Activated CD4-positive, CD25-positive, alpha-beta regulatory T cell treated with anti-CD3 and anti-CD28 coated beads, Interleukin-2, amount 50 U/mL, for 72 hours (primary cell): ENCODE data around the gene TSSK2.

Experiments used
- DNase-seq: peaks from one replicate; pipeline ENCODE4 v3.0.0; 2021

The TSSK2 gene

DNA sequence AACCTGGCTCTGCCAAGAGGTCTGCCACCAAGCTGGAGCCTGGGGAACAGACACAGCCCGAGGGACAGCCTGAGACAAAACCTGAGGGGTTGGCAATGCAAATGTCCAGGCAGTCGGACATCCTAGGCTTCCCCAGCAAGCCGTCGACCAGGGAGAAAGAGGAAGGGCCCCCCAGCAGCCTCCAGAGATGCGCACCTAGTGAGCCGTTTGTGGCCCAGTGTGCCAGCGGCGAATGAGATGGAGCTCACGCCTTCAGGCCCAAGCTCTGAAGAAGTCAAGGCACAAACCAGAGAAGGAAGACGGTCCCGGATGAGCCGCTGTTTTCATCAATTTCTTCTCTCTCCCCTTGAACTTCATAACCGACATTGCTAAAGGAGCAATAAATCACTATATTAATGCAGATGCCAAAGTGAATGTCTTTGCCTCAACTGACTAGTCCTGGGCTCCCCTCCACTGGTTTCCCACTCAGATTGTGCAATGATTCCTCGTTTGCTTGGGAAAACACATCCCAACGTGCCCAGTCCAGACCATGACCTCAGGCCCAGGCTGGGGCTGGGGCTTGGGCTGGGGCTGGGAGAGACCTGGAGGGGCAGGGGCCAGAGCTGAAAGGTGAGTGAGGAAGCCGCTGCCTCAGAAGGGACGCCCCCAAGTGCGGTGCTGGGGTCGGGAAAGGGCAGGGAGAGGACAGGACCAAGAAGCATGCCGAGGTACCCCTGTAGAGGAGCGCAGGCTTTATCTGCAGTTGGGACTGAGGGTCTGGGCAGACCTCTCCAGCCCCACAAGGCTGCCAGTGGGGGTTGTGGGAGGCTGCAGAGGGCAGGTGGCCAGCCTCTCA lies 5.4 kb upstream of the TSSK2 start:
- no peak for DNase-seq

GRCh38 chr22:19126309-19127273 lies 4.5 kb upstream of the TSSK2 start:
- no peak for DNase-seq

DNA sequence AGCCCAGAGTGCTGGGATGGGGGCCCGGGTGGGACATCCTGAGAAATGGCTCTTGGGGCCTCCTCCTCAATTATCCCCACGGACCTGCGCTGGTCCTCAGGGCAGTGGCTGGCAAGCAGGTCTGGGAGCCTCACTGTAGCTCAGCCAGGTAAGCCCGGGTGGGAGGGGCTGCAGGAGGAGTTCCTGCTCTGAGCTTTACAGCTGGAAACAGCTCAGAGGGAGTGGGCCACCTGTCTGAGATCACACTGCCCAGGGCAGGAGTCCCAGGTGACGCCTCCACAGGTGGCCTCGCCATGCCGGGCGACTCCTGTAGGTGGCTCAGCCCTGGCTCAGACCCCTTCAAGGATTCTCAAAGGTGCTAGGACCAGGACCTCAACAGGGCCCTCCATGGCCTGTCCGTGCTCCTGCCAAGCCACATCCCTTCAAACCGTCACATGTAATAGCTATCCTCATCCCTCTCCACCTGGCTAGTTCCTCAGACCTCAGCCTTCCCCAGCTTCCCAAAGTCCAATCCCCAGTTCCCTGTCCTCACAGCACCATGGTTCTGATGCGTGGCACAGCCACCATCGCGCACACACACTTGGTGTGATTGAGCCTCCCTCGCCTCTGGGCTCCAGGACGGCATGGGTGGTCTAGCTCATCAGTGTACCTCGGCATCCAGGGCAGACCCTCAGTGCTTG lies 3.6 kb upstream of the TSSK2 start:
- DNase-seq, result no peak

- no peak for DNase-seq
These were observed 3.1 kb upstream of the TSSK2 start for GRCh38 chr22:19128009-19128401.

- no peak for DNase-seq
These were observed 2.0 kb upstream of the TSSK2 start for GRCh38 chr22:19128946-19129727.

DNA sequence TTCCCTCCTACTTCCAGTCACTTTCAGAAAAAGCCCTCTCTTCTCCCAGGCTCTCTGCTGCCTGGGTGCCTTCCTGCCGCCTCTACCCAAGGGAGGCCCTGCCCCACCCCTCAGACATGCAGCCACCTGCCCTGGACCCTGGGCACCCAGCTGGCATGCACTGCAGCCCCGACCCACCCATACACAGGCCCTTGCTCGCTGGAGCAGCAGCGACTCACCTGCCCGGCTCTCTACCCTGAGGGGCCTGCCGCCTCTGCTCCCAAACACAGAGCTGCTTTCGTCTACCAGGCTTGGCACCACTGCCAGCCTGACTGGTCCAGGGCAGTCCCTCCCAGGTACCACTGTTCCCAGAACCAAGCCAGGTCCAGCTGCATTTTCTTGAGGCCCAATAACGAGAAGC lies 1.2 kb upstream of the TSSK2 start:
- DNase-seq, result no peak

DNA sequence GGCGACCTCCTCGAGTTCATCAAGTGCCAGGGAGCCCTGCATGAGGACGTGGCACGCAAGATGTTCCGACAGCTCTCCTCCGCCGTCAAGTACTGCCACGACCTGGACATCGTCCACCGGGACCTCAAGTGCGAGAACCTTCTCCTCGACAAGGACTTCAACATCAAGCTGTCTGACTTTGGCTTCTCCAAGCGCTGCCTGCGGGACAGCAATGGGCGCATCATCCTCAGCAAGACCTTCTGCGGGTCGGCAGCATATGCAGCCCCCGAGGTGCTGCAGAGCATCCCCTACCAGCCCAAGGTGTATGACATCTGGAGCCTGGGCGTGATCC lies 542 bp downstream of the TSSK2 start:
- no peak for DNase-seq

DNA sequence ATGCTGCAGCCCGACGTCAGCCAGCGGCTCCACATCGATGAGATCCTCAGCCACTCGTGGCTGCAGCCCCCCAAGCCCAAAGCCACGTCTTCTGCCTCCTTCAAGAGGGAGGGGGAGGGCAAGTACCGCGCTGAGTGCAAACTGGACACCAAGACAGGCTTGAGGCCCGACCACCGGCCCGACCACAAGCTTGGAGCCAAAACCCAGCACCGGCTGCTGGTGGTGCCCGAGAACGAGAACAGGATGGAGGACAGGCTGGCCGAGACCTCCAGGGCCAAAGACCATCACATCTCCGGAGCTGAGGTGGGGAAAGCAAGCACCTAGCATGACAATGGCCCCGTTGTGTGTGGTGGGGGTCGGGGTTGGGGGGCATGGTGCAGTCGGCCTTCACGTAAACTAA lies 1.0 kb downstream of the TSSK2 start:
- no peak for DNase-seq

DNA sequence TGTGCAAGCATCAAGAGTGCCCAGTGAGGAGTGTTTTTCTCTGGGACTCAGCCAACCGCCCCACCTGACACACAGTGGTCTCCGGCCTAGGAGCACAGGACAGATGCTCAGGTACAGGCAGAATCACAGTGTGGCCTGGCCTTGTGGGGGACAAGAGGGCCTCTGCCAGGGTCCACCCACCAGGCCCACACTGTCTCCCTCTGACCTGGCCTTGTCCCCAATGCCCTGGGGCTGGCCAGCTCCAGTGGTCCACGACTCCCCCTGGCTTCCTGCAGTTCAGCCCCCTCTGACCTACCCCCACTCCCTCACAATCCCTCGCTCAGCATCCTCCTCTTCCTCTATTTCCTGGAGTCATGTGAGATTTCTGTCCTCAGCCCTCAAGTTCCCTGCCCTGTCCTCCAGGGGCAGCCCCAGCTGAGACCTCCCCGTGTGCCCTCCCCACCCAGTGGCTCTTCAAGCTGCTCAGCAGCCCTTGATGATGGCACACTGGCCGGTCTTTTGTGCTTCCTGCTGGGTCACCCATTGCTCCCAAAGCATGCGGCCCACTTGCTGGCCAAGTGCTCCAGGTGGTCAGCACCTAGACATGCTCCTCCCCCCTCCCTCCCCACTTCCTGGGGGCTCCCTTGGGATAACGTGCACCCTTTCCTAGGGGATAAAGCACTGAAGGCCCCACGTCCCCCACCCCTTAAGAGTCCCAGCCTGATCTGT lies 1.7 kb downstream of the TSSK2 start:
- no peak for DNase-seq

DNA sequence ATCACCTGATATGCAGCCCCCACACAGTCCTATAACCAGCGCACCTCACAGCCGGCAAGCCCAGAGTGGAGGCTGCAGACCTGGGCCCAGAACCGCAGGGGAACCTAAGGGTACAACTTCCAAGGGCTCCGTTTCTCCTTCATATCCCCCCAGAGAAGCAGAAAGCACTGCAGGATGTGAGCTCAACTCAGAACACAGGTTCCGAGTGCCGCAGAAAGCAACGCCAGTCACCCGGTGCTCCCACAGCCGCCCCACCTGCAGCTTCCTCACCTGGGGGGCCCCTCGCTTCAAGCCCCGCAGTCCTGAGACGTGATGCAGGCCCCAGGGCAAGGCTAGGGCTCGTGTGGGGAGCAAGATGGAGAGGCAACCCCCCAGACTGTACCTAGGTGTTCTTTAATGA lies 2.5 kb downstream of the TSSK2 start:
- DNase-seq, result no peak

- DNase-seq, result no peak
These were observed 3.2 kb downstream of the TSSK2 start for GRCh38 chr22:19134176-19134831.

DNA sequence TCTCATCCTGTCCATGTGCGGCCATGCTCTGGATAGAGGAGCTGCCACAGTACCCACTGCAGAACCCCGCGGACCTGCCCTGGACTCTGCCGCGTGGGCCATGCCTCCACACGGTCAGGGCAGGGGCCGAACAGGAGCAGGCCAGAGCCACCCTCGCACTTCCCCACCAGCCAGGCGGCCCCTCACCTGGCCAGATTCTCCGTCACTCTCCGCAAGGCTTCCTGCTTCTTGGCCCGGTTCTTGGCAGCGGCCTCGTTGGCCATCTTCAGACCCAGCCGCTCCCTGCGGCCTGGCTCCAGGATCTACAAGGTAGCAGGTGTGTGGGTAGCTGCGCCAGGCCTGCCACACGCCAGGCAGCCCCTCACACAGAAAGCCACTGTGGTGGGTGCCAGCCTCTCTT lies 3.8 kb downstream of the TSSK2 start:
- DNase-seq, result no peak

- DNase-seq, result no peak
These were observed 5.8 kb downstream of the TSSK2 start for GRCh38 chr22:19136915-19137314.

- no peak for DNase-seq
These were observed 6.5 kb downstream of the TSSK2 start for GRCh38 chr22:19137384-19138216.

GRCh38 chr22:19138217-19139000 lies 7.3 kb downstream of the TSSK2 start:
- DNase-seq, result no peak

DNA sequence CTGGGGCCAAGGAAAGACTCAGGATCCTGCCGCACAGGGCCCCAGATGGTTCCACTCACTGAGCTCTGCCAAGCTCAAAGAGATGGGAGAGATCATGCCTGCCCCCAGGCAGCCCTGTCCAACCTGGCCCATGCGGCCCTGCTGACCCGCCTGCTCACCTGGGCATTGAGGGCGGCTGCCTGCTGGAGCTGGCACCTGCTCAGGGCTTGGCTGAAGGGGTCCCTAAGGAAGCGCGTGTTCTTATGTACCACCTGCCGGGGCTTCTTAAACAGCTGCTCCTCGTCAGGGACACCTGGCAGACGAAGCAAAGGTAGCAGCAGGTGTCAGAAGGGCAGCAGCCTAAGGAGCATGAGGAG lies 7.9 kb downstream of the TSSK2 start:
- no peak for DNase-seq

GRCh38 chr22:19139974-19140373 lies 8.9 kb downstream of the TSSK2 start:
- DNase-seq, result no peak

DNA sequence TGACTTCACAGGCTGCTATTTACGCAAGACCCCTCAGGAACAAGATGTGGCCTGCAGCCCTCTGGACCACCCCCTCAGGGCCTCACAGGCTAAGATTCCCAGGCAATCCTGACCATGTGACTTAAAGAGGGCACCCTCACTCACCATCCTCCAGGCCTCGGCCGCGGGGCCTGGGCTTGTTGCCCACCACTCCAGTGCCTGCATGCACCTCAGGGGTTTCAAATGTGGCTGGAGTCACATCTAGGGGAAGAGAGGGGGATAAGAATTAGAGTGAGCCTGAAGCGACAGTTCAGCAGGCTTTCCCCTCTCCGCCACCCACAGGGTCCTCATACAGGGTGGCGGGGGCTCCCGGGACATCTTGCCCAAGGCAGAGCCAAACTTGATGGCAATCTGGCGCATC lies 11.3 kb downstream of the TSSK2 start:
- no peak for DNase-seq

- DNase-seq, result no peak
These were observed 12.1 kb downstream of the TSSK2 start for GRCh38 chr22:19143212-19143611.

GRCh38 chr22:19143967-19144400 lies 12.9 kb downstream of the TSSK2 start:
- DNase-seq, result no peak
